CD1c-positive myeloid dendritic cell (primary cell): ENCODE measurements around the gene PRKAR1A.
"Not testable (repeated sequence)": the region's sequence is repeated elsewhere in the genome, so short reads cannot be mapped to it uniquely, and the experiment has no call there.

Source experiments
- DNase-seq: peaks from one replicate; pipeline ENCODE4 v3.0.0-alpha.2; 2016; ENCODE audit errors: extremely low spot score

Gene PRKAR1A

GRCh38 chr17:68512247-68512959, at the start of gene PRKAR1A:
Gene PRKAR1A, plus strand, starts transcription at chr17:68512430. Its CDS starts 2,970 bp downstream, at chr17:68515400.
- DNase-seq, result peak; percentile 97

DNA sequence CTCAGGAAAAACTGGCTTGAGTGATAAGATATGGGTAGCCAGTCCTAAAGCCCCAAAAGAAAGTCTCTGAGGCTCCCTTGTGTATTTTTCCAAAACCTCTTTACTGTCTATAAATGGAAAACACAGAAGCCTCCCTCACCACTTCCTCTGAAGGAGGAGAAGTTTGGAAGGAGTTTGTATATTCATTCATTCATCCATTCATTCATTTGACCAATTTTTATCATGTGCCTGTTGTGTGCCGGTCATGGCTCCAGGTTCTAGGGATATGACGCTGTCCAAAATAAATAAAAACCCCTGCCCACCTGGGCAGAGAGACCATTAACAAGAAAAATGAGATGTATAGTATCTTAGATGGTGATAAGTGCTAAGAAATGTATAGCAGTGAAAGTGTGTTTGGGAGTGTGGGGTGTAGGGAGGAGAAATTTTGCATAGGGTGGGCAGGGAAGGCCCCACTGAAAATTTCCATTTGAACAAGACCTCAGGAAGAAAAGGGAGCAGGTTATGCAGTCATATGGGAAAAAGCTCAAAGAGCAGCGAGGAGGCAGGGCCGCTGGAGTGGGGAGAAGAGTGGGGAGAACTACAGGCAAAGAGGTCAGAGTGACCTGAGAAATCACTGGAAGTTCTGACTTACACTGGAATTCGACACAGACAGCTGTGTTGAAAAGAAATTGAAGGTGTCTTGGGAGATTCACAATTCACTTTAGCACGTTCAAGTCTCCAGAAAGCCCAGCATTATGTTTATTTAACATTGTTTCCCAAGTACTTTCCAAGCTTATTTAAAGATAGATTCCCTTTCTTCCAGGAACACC, 48.8 kb upstream of the PRKAR1A start:
- no peak for DNase-seq

- no peak for DNase-seq
Observed at GRCh38 chr17:68468334-68468733, 43.9 kb upstream of the PRKAR1A start.

- no peak for DNase-seq
Observed at GRCh38 chr17:68468788-68469187, 43.4 kb upstream of the PRKAR1A start.

- no peak for DNase-seq
Observed at GRCh38 chr17:68470961-68471360, 41.3 kb upstream of the PRKAR1A start.

- no peak for DNase-seq
Observed at GRCh38 chr17:68480885-68481284, 31.3 kb upstream of the PRKAR1A start.

- no peak for DNase-seq
Observed at GRCh38 chr17:68482576-68483041, 29.6 kb upstream of the PRKAR1A start.

DNA sequence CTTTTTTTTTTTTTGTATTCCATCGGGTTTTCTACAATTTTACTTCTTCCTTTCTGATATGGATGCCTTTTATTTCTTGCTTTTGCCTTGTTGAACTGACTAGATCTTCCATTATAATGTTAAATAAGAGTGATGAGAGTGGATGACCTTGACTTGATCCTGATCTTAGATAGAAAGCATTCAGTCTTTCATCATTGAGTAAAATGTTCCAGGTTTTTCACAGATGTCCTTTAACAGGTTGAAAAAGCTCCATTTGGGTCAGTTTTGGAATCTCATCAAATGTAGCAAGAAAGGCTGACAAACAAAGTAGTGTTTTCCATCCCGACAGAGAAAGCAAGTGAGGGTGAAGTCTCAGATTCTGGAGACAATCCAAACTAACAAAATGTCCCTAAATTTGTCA, 27.8 kb upstream of the PRKAR1A start:
- DNase-seq, result no peak

- no peak for DNase-seq
Observed at GRCh38 chr17:68489919-68490318, 22.3 kb upstream of the PRKAR1A start.

- DNase-seq, result peak; percentile 92
Observed at GRCh38 chr17:68491381-68492231, 20.6 kb upstream of the PRKAR1A start.

DNA sequence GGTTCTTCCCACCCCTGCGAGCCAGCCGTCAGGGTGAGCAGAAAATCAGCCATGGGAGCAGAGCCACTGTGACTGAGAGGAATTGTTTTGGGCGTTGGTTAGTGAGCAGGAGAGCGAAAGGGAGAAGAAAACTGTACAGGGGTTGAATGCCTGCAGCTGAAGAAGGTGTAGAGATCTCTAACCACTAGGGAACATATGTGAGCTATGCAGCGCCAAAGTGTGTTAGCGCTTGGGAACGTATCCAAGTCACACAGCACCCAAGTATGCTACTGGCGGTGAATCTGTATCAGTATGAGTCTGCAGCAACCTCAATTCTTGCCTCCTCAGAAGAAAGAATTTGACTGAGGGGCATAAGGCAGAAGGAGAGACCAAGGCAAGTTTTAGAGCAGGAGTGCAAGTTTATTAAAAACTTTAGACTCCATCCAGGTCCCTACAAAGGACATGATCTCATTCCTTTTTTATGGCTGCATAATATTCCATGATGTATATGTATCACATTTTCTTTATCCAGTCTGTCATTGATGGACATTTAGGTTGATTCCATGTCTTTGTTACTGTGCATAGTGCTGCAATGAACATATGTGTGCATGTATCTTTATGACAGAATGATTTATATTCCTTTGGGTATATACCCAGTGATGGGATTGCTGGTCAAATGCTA, 19.7 kb upstream of the PRKAR1A start:
- not testable (repeated sequence) for DNase-seq

DNA sequence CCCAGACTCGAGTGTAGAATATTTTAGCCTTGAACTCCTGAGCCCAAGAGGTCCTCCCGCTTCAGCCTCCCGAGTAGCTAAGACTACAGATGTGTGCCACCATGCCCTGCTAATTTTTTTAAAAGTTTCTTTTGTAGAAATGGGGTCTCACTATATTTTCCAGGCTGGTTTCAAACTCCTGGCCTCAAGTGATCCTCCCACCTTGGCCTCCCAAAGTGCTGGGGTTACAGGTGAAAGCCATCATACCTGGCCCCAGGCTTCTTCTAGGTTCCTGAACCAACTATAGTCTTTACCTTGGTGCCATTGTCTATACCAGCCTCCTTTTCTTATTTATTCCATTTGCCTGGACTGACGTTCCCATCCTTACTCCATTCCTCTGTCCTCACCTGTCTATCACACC, 17.1 kb upstream of the PRKAR1A start:
- DNase-seq, result no peak

GRCh38 chr17:68497885-68498319, 14.3 kb upstream of the PRKAR1A start:
- peak; percentile 92 for DNase-seq

- DNase-seq, result peak; percentile 88
Observed at GRCh38 chr17:68498479-68499326, 13.5 kb upstream of the PRKAR1A start.

GRCh38 chr17:68499587-68499986, 12.6 kb upstream of the PRKAR1A start:
- peak; percentile 39 for DNase-seq

DNA sequence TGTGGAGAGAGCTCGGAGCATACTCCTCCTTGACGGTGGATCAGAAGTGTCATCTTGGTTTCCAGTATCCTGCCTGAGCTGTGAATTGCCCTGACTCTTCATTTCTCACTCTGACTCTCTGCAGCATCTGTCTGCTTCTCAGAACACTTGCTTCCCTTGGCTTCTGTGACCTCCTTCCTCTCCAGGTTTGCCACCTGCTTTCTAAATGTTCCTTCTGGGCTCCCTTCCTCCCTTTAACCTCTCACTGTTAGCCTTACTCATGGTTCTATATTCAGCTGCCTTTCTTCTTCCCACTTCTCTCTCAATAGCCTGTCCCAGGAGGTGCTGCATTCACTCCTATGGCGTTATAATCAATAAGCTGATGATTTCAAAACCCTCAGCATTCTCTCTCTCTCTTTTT, 11.2 kb upstream of the PRKAR1A start:
- no peak for DNase-seq

- no peak for DNase-seq
Observed at GRCh38 chr17:68505951-68506350, 6.3 kb upstream of the PRKAR1A start.

DNA sequence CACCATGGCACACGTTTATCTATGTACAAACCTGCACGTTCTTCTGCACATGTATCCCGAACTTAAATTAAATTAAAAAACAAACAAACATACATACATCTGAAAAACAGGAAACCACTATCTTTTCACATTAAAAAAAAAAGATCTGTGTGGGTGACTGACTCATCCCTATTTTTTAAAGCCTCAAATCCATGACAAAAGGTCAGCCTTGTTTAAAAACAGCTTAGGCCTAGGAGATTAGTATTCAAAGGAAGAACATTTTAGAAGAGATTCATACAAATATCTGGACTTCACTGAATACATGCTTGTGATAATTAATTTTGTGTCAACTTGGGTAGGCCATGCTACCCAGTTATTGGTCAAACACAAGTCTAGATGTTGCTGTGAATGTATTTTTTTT, 4.7 kb upstream of the PRKAR1A start:
- peak; percentile 75 for DNase-seq

DNA sequence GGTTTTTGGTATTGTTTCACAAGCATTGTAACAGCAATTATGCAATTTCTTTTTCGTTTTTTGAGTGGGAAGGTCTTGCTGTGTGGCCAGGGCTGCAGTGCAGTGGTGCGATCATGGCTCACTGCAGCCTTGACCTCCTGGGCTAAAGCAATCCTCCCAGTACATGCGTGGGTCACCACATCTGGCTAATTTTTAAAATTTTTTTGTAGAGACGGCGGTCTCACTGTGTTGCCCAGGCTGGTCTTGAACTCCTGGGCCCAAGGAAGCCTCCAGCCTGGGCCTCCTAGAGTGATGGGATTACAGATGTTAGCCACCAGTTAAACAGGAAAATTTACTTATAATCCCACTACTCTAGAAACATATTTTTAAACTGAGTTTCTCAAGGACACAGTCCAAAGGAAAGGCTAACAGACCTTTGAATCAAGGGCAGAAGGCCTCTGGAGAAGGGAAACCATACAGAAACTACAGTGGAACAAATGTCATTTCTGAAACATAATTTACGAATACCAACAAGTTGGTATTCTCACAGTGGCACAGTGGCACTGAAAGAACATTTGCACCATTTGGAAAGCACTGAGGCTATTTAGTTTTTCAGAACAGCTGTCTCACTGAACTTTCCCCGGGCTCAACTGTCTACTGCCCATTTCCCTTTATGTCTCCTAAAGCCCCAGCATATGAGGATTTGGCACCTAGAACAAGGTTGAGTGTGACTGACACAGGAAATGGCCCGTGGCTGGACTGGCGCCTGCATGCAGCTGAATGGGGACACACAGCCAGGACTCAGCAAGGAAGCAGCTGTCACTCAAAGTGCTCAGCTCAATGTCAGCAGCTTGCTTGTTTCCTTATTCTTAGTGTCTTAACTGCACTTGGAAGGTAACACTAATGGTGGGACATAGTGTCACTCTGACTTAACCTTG, 2.8 kb upstream of the PRKAR1A start:
- peak; percentile 84 for DNase-seq
